ENCODE measurements around the gene UNC5CL.

DNA sequence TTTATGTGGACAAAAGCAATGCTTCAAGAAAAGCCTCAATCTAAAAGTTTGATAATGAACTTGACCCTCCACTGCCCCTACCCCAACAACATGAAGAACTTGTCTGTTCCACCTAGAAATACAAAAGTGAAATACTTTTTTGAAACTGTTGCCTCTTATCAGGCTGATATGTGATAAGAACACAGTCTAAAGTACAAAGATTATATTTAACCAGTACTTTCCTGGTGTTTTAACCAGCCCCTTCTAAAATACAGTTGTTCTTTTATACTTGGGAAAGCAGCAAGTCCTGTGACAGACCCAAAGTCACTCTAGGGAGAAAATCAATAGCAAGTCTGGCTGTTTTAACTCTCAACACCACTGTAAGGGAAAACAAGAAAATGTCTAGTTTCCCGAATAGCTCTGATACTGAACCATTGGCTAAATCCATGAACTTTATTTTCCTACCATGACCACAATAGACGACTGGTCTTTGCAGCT, 26.6 kb upstream of the UNC5CL start:
- TF ChIP-seq, protein P1, sequence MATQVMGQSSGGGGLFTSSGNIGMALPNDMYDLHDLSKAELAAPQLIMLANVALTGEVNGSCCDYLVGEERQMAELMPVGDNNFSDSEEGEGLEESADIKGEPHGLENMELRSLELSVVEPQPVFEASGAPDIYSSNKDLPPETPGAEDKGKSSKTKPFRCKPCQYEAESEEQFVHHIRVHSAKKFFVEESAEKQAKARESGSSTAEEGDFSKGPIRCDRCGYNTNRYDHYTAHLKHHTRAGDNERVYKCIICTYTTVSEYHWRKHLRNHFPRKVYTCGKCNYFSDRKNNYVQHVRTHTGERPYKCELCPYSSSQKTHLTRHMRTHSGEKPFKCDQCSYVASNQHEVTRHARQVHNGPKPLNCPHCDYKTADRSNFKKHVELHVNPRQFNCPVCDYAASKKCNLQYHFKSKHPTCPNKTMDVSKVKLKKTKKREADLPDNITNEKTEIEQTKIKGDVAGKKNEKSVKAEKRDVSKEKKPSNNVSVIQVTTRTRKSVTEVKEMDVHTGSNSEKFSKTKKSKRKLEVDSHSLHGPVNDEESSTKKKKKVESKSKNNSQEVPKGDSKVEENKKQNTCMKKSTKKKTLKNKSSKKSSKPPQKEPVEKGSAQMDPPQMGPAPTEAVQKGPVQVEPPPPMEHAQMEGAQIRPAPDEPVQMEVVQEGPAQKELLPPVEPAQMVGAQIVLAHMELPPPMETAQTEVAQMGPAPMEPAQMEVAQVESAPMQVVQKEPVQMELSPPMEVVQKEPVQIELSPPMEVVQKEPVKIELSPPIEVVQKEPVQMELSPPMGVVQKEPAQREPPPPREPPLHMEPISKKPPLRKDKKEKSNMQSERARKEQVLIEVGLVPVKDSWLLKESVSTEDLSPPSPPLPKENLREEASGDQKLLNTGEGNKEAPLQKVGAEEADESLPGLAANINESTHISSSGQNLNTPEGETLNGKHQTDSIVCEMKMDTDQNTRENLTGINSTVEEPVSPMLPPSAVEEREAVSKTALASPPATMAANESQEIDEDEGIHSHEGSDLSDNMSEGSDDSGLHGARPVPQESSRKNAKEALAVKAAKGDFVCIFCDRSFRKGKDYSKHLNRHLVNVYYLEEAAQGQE (IDR thresholded peaks at IDR 0.05; ENCODE audit: unreplicated experiment), result no peak
- TF ChIP-seq, protein P2, sequence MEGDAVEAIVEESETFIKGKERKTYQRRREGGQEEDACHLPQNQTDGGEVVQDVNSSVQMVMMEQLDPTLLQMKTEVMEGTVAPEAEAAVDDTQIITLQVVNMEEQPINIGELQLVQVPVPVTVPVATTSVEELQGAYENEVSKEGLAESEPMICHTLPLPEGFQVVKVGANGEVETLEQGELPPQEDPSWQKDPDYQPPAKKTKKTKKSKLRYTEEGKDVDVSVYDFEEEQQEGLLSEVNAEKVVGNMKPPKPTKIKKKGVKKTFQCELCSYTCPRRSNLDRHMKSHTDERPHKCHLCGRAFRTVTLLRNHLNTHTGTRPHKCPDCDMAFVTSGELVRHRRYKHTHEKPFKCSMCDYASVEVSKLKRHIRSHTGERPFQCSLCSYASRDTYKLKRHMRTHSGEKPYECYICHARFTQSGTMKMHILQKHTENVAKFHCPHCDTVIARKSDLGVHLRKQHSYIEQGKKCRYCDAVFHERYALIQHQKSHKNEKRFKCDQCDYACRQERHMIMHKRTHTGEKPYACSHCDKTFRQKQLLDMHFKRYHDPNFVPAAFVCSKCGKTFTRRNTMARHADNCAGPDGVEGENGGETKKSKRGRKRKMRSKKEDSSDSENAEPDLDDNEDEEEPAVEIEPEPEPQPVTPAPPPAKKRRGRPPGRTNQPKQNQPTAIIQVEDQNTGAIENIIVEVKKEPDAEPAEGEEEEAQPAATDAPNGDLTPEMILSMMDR (conservative IDR thresholded peaks at IDR 0.05; ENCODE audit: low read depth in 2 of 2), result no peak
- TF ChIP-seq POLR2AphosphoS5 (IDR thresholded peaks at IDR 0.05; ENCODE audit: low read depth), result no peak
- no peak for TF ChIP-seq EZH2 (IDR thresholded peaks at IDR 0.05; ENCODE audit: low read depth, unreplicated experiment)
- TF ChIP-seq, protein P3, sequence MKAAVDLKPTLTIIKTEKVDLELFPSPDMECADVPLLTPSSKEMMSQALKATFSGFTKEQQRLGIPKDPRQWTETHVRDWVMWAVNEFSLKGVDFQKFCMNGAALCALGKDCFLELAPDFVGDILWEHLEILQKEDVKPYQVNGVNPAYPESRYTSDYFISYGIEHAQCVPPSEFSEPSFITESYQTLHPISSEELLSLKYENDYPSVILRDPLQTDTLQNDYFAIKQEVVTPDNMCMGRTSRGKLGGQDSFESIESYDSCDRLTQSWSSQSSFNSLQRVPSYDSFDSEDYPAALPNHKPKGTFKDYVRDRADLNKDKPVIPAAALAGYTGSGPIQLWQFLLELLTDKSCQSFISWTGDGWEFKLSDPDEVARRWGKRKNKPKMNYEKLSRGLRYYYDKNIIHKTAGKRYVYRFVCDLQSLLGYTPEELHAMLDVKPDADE (IDR thresholded peaks at IDR 0.05), result no peak
- TF ChIP-seq EZH2phosphoT487 (IDR thresholded peaks at IDR 0.05; ENCODE audit: unreplicated experiment), result no peak

Measured in GM23338 (cell line).